ENCODE measurements around the gene SPRED2. TPM values are rescaled to one million over a fixed set of nuclear protein-coding genes. Genes with fewer than 3 reads are reported as not detected.
A peak's percentile ranks its signal among the peaks of the same experiment; 100 is the strongest.

The SPRED2 gene, protein sequence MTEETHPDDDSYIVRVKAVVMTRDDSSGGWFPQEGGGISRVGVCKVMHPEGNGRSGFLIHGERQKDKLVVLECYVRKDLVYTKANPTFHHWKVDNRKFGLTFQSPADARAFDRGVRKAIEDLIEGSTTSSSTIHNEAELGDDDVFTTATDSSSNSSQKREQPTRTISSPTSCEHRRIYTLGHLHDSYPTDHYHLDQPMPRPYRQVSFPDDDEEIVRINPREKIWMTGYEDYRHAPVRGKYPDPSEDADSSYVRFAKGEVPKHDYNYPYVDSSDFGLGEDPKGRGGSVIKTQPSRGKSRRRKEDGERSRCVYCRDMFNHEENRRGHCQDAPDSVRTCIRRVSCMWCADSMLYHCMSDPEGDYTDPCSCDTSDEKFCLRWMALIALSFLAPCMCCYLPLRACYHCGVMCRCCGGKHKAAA
- polyA plus RNA-seq (ENCODE audit: insufficient read length in 4 of 4): 10 to 100 TPM; 35.8 to 57.5 (median 40.7) TPM

DNA sequence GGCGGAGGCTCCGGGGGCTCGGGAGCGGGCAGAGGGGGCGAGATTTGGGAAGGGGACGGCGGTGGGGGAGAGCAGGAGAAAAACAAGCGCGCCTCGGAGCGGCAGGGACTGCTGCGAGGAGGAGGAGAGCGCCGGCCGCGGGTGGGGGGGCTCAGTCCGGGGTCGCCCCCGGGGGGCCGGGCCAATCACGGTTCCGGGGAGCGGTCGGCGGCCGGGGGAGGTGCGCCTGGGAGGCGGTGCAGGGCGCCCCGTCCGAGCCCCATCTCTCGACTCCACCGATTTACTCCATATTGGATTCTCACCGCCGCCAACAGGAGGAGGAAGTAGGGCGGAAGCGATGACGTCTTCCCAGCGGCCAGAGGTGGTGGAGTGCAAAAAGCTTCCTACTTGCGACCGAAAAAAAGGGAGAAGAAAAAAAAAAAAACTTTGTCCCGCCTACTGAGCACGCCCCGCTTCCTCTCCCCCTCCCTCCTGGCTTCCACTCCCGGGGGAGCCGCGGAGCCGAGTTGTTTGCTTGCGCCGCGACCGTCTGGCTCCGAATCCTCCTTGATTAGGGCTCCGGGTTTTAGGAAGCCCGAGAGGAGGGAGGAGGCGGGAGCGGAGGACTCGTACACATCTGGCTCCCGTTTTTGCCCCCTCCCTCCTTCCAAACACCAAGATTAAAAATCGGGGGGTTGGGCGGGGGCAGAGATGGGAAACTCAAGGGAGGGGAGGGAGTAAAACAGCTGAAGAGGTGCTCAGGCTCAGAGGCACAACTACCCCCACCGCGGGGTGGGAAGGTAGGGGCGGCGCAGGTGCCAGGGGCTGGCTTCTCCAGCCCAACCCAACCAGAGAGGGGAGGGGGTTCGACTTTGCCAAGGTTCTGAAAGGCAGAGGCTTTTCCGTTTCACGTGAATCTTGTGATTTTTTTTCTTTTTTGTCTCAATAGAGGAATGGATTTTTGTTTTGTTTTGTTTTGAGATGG lies at the start of gene SPRED2:
TSS of gene SPRED2 (minus strand) at position 373 of the 964 bp plus-strand sequence. CDS start 612 bp downstream, outside the sequence.
- DNase-seq (ENCODE audit: low read depth in 4 of 4, low spot score in 3 of 4): peak; percentile 89 to 94 (median 92)

DNA sequence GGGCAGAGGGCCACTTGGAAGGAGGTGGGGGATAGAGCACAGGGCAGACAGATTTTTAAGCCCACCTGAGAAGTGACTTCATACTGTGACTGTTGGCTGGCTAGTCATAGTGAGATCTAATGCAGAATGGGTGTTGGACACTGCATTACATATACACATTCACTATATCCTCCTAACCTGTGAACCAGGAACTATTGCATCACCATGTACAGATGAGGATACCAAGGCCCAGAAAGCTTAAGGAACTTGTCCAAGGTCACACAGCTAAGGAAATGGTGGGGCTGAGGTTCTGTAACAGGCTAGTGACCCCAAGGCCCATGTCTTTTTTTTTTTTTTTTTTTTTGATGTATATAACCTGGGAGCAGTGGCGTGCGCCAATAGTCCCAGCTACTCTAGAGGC lies 49.6 kb upstream of the SPRED2 start:
- no peak for DNase-seq (ENCODE audit: low read depth in 4 of 4, low spot score in 3 of 4)

DNA sequence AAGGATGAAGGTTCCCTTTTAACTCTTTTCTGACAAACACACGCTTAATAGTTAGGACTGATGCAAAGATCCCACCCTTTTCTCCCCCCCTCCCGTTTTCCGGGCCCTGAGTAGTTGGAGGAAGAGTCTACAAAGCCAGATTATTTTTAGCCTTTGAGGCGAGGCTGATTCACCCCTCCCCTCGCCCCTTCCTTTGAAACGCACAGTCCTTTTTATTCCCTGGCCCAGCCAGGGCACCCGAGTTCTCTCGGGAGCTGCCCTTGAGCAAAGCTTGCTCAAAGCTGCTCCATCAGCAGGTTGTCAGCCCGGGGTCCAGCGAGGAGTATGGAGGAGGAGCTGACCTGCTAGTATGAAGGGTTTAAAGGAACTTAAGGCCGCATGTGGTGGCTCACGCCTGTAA lies 47.1 kb upstream of the SPRED2 start:
- DNase-seq (ENCODE audit: low read depth in 4 of 4, low spot score in 3 of 4): no peak

DNA sequence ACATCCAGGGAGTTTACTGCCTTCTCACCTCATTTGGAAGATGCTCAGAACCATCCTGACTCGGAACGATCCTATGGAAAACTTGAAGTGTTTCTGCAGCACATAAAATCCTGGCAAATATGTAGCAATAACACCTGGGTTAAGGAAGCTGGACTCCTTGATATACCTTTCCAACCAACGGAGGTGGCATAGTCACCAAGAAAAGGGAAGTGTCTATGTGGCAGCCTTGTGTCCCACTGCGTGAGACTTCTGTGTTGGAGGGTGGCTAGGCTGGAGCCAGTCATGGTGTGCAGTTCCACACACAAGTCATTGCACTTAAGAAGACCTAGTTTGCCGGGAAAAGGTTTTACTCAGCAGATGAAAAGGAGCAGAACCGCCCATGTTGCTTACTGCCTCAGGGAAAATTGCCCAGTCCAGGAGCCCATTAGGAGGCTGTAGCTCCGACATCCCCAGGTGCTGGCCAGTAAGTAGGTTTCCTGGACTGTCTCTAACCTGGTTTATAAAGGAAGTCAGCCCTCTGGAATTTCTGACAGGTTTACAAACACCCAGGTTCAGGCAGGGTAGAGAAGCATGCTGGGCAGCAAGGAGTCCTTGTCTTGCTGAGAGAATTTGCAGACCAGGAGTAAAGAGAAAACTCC lies 46.2 kb upstream of the SPRED2 start:
- no peak for DNase-seq (ENCODE audit: low read depth in 4 of 4, low spot score in 3 of 4)

DNA sequence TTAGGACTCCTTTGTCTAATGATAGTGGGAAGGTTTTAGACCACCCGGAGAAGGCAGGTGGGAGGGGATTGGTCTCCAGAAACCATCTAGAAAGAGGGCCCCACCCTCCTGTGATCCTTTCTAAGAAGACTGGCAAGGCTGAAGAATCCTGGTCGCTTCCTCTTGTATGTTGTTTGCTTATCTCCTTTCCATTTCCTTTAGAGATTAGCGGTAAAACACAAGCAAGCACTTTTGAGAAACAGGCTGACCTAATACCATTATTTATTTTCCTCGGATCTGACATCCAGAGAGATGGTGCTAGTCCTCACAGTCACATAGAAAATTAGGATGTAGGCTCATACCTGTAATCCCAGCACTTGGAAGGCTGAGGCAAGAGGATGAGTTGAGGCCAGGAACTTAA lies 45.2 kb upstream of the SPRED2 start:
- no peak for DNase-seq (ENCODE audit: low read depth in 4 of 4, low spot score in 3 of 4)

DNA sequence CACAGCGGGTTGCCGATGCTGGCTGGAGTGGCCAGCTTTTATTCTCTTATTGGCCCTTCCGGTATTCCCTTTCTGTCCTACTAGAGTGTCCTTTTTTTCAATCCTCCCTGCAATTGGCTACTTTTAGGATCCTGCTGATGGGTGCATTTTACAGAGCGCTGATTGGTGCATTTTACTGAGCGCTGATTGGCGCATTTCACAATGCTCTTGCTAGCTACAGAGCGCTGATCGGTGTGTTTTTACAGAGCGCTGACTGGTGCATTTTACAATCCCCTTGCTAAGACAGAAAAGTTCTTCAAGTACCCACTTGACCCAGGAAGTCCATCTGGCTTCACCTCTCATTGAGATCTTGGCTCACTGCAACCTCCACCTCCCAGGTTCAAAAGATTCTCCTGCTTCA lies 44.4 kb upstream of the SPRED2 start:
- DNase-seq (ENCODE audit: low read depth in 4 of 4, low spot score in 3 of 4): no peak

DNA sequence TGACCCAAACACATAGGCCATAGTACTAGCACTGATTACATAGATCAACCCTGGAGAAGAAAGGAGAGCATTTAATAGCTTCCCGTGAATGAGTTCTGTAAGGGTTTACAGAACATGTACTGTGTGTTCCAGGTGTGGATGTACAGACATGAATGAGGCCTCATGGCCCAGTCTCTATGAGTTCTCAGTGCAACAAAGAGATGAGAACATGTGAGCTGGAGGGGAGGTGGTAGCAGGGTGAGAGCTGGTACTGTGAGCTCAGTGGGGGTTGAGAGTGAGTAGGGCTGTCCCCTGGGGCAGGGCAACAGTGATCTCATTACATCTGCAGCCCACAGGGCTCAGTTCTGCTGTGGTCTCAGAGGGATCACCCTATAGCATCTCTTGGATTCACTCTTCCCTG lies 42.6 kb upstream of the SPRED2 start:
- no peak for DNase-seq (ENCODE audit: low read depth in 4 of 4, low spot score in 3 of 4)

DNA sequence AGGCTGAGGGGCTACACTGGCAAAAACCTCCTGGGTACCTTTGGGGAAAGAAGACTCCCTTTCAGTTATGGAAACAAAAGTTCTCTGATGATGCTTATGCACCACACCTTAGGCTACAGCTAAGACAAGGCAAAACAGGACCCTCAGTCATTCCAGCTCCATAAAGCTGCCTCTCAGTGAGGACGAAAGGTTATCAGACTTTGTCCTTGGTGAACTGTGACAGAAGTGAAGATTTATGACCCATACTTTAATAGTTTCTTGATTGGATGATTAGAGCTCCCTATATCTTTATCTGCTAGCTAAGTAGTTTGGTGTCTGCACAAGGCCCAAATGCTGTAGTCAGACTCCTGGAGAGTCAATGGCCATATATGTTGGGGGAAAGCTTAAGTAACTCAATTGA lies 40.6 kb upstream of the SPRED2 start:
- no peak for DNase-seq (ENCODE audit: low read depth in 4 of 4, low spot score in 3 of 4)

DNA sequence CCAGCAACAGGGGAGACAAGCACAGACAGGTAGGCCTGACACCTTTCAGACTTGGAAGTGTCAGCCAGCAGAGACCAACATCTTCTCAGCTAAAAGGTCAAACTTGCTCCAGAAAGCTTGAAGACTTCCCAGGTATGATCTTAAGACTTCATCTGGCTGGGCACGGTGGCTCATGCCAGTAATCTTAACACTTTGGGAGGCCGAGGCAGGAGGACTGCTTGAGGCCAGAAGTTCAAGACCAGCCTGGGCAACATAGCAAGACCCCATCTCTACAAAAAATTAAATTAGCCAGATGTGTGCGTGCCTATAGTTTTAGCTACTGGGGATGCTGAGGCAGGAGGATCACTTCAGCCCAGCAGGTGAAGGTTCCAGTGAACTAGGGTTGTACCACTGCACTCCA lies 39.0 kb upstream of the SPRED2 start:
- DNase-seq (ENCODE audit: low read depth in 4 of 4, low spot score in 3 of 4): no peak

DNA sequence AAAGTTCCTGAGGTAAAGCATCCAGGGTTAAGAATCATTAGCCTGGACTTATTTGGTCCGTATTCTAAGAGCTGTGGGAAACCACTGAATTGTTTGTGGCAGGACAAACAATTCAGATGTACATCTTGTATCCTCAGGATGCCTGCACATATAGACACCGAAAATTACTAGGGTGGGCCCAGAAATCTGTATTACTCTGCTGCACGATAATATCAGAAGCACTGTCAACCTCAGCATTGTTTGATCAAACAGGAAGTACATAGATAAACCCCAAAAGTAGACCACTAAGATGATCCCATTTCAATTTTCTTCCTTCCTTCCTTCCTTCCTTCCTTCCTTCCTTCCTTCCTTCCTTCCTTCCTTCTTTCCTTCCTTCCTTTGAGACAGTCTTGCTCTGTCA lies 34.2 kb upstream of the SPRED2 start:
- DNase-seq (ENCODE audit: low read depth in 4 of 4, low spot score in 3 of 4): no peak

DNA sequence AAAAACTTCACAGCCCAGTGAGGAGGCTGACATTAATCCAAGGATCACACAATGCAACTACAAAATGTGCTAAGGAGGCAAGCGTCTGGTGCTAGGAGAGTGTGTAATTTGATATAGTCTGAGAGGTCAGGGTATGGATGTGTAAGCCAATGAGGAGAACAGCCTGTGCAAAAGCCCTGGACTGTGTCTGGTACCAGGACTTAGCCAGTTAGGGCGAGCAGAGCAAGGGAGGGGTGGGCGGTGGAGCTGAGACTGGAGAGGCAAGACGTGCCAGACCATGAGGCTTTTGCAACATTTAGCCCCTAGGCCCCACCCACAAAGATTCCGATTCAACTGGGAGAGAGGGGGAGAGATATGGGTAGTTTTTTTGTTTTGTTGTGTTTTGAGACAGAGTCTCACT lies 33.5 kb upstream of the SPRED2 start:
- no peak for DNase-seq (ENCODE audit: low read depth in 4 of 4, low spot score in 3 of 4)

DNA sequence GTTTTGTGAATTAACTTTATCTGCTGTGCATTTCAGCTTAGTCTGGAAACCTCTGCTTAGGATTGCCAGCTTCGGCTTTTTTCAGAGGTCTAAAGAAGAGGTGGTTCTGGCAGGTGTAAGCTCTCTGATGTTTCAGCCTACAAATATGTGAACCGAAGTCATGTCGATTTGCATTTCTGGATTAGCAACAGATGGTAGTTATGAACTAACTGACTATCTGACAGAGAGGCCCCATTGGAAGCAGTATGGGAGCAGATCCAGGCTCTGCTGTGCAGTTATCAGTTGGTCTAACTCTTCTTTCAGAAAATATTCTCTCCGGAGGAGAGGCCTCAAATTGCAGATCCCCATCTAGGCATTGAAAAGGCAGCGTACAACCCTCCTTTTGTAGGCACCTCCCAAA lies 32.7 kb upstream of the SPRED2 start:
- DNase-seq (ENCODE audit: low read depth in 4 of 4, low spot score in 3 of 4): no peak

DNA sequence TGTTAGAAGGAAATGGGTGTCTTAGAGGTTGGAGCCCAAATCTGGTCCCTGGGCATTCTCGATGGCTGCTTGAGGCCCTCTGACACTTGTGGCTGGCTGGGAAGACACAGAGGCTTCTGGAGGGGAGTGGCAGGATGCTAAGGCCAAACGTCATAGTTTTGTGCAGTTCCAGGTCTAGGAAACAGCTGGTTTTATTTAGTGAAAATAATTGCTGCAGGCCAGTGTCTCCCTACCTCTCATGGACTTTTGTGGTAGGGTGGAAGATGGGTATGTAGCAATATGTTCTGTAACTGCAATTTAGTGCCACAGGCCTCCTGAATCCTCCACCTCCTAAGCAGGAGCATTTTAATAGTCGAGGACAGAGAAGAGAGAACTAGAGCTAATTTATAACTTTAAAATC lies 32.2 kb upstream of the SPRED2 start:
- no peak for DNase-seq (ENCODE audit: low read depth in 4 of 4, low spot score in 3 of 4)

DNA sequence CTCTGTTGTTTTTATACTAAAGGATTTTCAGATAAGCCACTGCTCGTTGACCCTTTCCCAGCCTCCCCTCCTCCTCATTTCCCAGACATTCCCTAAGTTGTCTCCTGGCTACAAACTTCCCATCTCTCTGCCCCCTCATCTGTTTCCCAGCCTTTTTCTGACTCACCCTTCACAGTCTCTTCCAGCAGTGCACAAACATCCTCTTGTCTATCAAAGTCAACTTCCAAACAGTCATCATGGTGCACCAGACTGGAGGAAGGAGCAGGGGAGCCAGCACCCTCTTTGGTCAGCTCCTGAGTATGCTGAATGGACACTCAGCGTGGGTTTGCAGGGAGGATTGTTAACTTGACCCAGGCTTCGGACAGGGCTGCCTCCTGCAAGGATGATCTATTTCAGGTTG lies 26.6 kb upstream of the SPRED2 start:
- no peak for DNase-seq (ENCODE audit: low read depth in 4 of 4, low spot score in 3 of 4)

DNA sequence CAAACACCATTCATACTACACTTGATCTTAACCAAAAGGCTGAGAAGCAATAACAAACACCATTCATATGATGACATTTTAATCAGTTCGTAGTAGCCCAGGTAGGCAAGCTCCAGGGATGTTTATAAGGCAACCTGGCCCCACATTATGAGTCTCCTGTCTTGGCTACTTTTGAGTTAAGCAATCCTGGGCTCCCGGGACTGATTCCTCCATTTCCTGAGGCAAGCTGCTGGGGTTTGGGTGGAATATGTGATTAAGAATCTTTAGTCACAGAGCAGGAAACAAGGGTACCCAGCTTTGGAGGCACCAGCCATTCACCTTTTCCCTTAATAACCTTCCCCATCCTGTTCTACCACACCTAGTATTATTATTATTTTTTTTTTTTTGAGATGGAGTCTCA lies 24.5 kb upstream of the SPRED2 start:
- DNase-seq (ENCODE audit: low read depth in 4 of 4, low spot score in 3 of 4): no peak

DNA sequence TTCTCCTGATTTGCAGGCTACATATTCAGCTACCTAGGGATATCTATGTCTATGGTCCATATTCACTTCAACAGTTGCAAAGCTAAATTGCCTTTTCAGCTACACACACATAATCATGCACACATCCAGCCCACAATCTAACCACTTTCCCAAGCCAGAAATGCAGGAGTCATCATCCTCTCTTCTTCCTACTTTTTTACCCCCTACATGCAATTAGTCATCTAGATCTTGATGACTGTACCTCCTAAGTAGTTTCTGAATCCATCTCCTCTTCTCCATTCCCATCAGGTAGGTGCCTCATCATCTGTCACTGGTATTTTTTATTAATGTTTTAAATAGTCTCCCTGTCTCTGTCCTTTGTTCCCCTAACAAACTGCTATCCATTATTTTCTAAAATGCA lies 23.7 kb upstream of the SPRED2 start:
- no peak for DNase-seq (ENCODE audit: low read depth in 4 of 4, low spot score in 3 of 4)

DNA sequence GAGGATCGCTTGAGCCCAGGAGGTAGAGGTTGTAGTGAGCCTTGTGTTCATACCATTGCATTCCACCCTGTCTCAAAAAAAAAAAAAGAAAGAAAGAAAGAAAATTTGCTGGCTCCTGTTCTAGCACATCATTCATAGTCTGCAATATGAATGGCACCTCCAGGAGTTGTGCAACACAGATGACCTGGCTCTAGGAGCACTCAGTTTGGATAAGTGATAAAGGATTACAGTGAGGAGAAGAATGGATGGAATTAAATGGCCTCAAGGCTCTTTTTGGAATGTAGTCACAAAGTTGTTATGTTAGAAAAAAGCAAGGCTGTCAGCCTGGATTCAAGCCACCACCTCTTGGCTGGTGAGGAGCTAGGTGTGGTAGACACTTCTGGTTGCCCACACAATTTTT lies 21.5 kb upstream of the SPRED2 start:
- DNase-seq (ENCODE audit: low read depth in 4 of 4, low spot score in 3 of 4): no peak

DNA sequence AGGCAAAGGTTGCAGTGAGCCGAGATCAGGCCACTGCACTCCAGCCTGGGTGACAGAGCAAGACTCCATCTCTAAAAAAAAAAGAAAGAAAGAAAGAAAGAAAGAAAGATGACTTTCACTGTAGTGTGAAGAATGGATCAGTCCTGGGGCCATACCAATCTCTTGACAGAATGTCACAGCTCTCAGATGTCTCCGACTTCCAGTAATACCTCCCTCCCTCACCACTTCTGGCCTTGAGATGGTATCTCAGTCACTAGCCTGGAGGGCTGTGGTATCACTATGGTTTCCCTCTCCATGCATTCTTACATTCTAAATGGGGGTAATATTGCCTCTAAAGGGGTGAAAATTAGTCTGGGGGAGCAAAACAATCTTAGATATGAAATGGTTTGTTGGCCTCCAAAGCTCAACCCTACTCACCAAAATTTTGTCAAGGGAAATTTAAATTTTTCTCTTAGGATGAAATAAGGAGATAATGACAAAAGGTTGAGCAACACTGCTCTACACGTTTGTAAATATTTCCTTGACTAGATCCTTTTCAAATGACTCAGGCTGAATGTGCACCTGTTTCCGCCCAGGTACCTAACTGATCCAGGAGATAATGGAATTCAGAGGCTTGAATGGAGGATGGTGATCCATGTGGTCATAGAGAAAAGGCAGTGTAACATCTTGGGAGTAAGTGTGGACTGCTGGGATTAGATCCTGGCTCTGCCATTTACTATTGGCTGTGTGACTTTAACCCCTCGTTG lies 19.9 kb upstream of the SPRED2 start:
- no peak for DNase-seq (ENCODE audit: low read depth in 4 of 4, low spot score in 3 of 4)

DNA sequence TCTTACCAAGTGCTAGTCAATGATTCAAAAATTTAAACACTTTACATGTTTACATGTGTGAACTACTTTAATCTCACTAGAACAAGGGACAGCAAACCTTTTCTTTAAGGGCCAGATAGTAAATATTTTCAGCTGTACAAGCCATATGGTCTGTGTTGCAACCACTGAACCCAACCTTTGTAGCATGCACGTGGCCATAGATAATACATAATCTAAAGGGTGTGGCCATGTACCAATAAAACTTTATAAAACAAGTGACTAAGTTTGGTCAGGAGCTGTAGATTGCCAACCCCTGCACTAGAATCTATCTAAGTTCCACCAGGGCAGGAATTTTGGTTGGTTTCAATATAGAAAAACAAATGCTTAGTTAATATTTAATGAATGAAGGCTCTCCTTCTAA lies 18.4 kb upstream of the SPRED2 start:
- no peak for DNase-seq (ENCODE audit: low read depth in 4 of 4, low spot score in 3 of 4)

DNA sequence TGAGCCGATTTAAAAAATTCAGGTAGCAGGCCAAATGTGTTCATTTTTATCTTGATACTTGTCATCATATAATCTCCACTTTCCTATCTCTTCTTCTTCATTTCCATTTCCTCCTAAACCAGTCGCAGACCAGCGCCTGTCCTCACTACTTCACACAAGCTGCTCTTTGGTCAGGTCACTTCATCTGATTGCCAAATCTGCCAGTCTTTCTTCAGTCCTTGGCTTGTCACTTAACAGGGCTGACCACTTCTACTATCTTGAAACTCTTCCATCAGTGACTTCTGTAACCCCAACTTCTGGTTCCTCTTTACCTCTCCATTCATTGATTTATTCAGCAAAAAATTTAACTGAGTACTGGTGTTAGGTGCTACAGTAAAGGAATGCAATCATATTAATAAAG lies 18.0 kb upstream of the SPRED2 start:
- no peak for DNase-seq (ENCODE audit: low read depth in 4 of 4, low spot score in 3 of 4)
